Neural cell (in vitro differentiated cells): ENCODE results near the gene SLC16A3. TPM values are rescaled to one million over a fixed set of nuclear protein-coding genes. Genes with fewer than 3 reads are reported as not detected.

Source experiments
- H2AFZ ChIP-seq: fragments of 200-600, 300-800 bp; sonication (generic), shearing (Covaris generic); 2 replicates; pipeline ENCODE4 v1.6.0; 2014; ENCODE audit warnings: low read depth, mild to moderate bottlenecking, antibody characterized with exemption, low read length, moderate library complexity
- H3F3A ChIP-seq: fragments of 200-600 bp; shearing (Covaris generic); 2 replicates; pipeline ENCODE4 v1.6.1; 2016; ENCODE audit warnings: mild to moderate bottlenecking, moderate library complexity, mixed read lengths, antibody characterized with exemption, low read length; ENCODE audit not compliant: insufficient read depth, poor library complexity, severe bottlenecking
- H3K27ac ChIP-seq: fragments of 200-600, 300-800 bp; sonication (generic), shearing (Covaris generic); 2 replicates; pipeline ENCODE4 v1.5.1; 2014; ENCODE audit warnings: mild to moderate bottlenecking, low read length, moderate library complexity
- H3K27me3 ChIP-seq: fragments of 300-800, 200-600 bp; sonication (generic), shearing (Covaris generic); 2 replicates; pipeline ENCODE4 v1.6.0; 2014; ENCODE audit warnings: mild to moderate bottlenecking, low read depth, low read length, moderate library complexity; ENCODE audit not compliant: insufficient read depth
- H3K36me3 ChIP-seq: fragments of 300-800, 200-600 bp; sonication (generic), shearing (Covaris generic); 2 replicates; pipeline ENCODE4 v1.5.1; 2014; ENCODE audit warnings: mild to moderate bottlenecking, antibody characterized with exemption, low read length, moderate library complexity; ENCODE audit not compliant: insufficient read depth
- H3K4me2 ChIP-seq: fragments of 300-800, 200-600 bp; sonication (generic), shearing (Covaris generic); 2 replicates; pipeline ENCODE4 v1.6.0; 2014; ENCODE audit warnings: mild to moderate bottlenecking, low read length
- H3K4me3 ChIP-seq: fragments of 300-800, 200-600 bp; sonication (generic), shearing (Covaris generic); 2 replicates; pipeline ENCODE4 v1.5.1; 2014; ENCODE audit warnings: mild to moderate bottlenecking, low read length, moderate library complexity
- H3K79me2 ChIP-seq: fragments of 200-600 bp; shearing (Covaris generic); replicated peaks from 2 replicates; pipeline ENCODE4 v1.6.0; 2014; ENCODE audit warnings: mild to moderate bottlenecking, low read length, moderate library complexity; ENCODE audit not compliant: insufficient read depth
- H3K9ac ChIP-seq: fragments of 300-800, 200-600 bp; sonication (generic), shearing (Covaris generic); 2 replicates; pipeline ENCODE4 v1.6.1; 2016; ENCODE audit warnings: mild to moderate bottlenecking, low read length, mixed read lengths
- H3K9me2 ChIP-seq: fragments of 200-600 bp; shearing (Covaris generic); 2 replicates; pipeline ENCODE4 v1.6.1; 2016; ENCODE audit warnings: mild to moderate bottlenecking, low read length, mixed read lengths; ENCODE audit not compliant: insufficient read depth
- H3K9me3 ChIP-seq: fragments of 200-600, 300-800 bp; sonication (generic), shearing (Covaris generic); 2 replicates; pipeline ENCODE4 v1.6.1; 2016; ENCODE audit warnings: mild to moderate bottlenecking, mixed run types, low read length, moderate library complexity, mixed read lengths
- H4K20me1 ChIP-seq: fragments of 200-600 bp; shearing (Covaris generic); 2 replicates; pipeline ENCODE4 v1.6.1; 2016; ENCODE audit warnings: mild to moderate bottlenecking, mixed run types; ENCODE audit not compliant: insufficient read depth
- CTCF ChIP-seq: fragments of 450-650 bp; IDR thresholded peaks from 2 replicates; pipeline ENCODE4 v1.5.1; 2014; ENCODE audit warnings: antibody characterized with exemption, mild to moderate bottlenecking, moderate library complexity; ENCODE audit not compliant: poor library complexity, severe bottlenecking
- EP300 ChIP-seq: fragments of 450-650 bp; conservative IDR thresholded peaks from 2 replicates; pipeline ENCODE4 v1.6.1; 2014; ENCODE audit warnings: antibody characterized with exemption, mild to moderate bottlenecking, moderate library complexity; ENCODE audit not compliant: poor library complexity, severe bottlenecking
- EZH2 ChIP-seq: fragments of 200-600, 300-800 bp; shearing (Covaris generic), sonication (generic); IDR thresholded peaks from 2 replicates; pipeline ENCODE4 v1.6.1; 2014; ENCODE audit warnings: antibody characterized with exemption, low read length, borderline replicate concordance, mild to moderate bottlenecking; ENCODE audit not compliant: insufficient read depth, poor library complexity, severe bottlenecking
- MXI1 ChIP-seq: fragments of 450-650 bp; conservative IDR thresholded peaks from 2 replicates; pipeline ENCODE4 v1.6.1; 2014; ENCODE audit warnings: antibody characterized with exemption, mild to moderate bottlenecking; ENCODE audit not compliant: poor library complexity, severe bottlenecking
- POLR2AphosphoS5 ChIP-seq: IDR thresholded peaks from 2 replicates; pipeline ENCODE4 v1.6.1; 2012
- RAD21 ChIP-seq: fragments of 450-650 bp; conservative IDR thresholded peaks from 2 replicates; pipeline ENCODE4 v1.6.1; 2014; ENCODE audit warnings: antibody characterized with exemption, mild to moderate bottlenecking, moderate library complexity
- REST ChIP-seq: IDR thresholded peaks from 2 replicates; pipeline ENCODE4 v1.6.1; 2012; ENCODE audit warnings: borderline replicate concordance
- SMC3 ChIP-seq: fragments of 450-650 bp; conservative IDR thresholded peaks from 2 replicates; pipeline ENCODE4 v1.6.1; 2014; ENCODE audit warnings: antibody characterized with exemption, mild to moderate bottlenecking, moderate library complexity; ENCODE audit not compliant: poor library complexity
- TAF1 ChIP-seq: IDR thresholded peaks from 2 replicates; pipeline ENCODE4 v1.6.1; 2012; ENCODE audit warnings: low read depth
- polyA plus RNA-seq: library from polyadenylated mRNA; depleted of rRNA; stranded (reverse); fragments of >200 nt; gene quantifications from 2 replicates; pipeline ENCODE4 v1.2.3, GENCODE V29; 2014

Gene SLC16A3
- polyA plus RNA-seq, 1 donor from 2014 or later = 0.56 TPM

GRCh38 chr17:82184761-82185160 is 44.1 kb upstream of the SLC16A3 start:
- H3K9me3 ChIP-seq = no peaks in the 10 kb centered on the region
- no peak overlapping the region for H3K27ac ChIP-seq
- TF ChIP-seq RAD21 (no peak), CTCF (no peak), EP300 (no peak), REST (no peak), POLR2AphosphoS5 (no peak), EZH2 (no peak), SMC3 (no peak), TAF1 (no peak), MXI1 (no peak)
- no peaks in the 10 kb centered on the region for H3K27me3 ChIP-seq
- H3F3A ChIP-seq = no peaks in the 10 kb centered on the region
- no peaks in the 10 kb centered on the region for H3K79me2 ChIP-seq
- no peaks in the 10 kb centered on the region for H3K36me3 ChIP-seq
- no peaks in the 10 kb centered on the region for H3K9me2 ChIP-seq
- no peak overlapping the region for H3K9ac ChIP-seq
- H2AFZ ChIP-seq = no peak overlapping the region
- H3K4me3 ChIP-seq = no peak overlapping the region
- no peaks in the 10 kb centered on the region for H4K20me1 ChIP-seq
- H3K4me2 ChIP-seq = no peak overlapping the region

GRCh38 chr17:82186221-82186620 is 42.6 kb upstream of the SLC16A3 start:
- Histone ChIP-seq H3K4me3 (no peak overlapping the region), H3K27me3 (no peaks in the 10 kb centered on the region), H4K20me1 (no peaks in the 10 kb centered on the region), H2AFZ (no peak overlapping the region), H3K36me3 (no peaks in the 10 kb centered on the region), H3K79me2 (no peaks in the 10 kb centered on the region), H3F3A (no peaks in the 10 kb centered on the region), H3K4me2 (no peak overlapping the region), H3K27ac (no peak overlapping the region), H3K9ac (no peak overlapping the region), H3K9me3 (no peaks in the 10 kb centered on the region), H3K9me2 (no peaks in the 10 kb centered on the region)
- TF ChIP-seq RAD21 = no peak
- no peak for TF ChIP-seq REST
- TF ChIP-seq EP300 = no peak
- TF ChIP-seq TAF1 = no peak
- TF ChIP-seq MXI1 = no peak
- no peak for TF ChIP-seq SMC3
- TF ChIP-seq CTCF = no peak
- no peak for TF ChIP-seq POLR2AphosphoS5
- no peak for TF ChIP-seq EZH2
